GM19395 (cell line): ENCODE measurements around the gene RELT.
"Not testable (repeated sequence)": the region's sequence is repeated elsewhere in the genome, so short reads cannot be mapped to it uniquely, and the experiment has no call there.

Experiments
- ATAC-seq: cut with Tn5 transposase; IDR thresholded peaks from one replicate; pipeline ENCODE4 v1.9.1; 2021; ENCODE audit warnings: mild to moderate bottlenecking, moderate library complexity; ENCODE audit not compliant: unreplicated experiment

The RELT gene

DNA sequence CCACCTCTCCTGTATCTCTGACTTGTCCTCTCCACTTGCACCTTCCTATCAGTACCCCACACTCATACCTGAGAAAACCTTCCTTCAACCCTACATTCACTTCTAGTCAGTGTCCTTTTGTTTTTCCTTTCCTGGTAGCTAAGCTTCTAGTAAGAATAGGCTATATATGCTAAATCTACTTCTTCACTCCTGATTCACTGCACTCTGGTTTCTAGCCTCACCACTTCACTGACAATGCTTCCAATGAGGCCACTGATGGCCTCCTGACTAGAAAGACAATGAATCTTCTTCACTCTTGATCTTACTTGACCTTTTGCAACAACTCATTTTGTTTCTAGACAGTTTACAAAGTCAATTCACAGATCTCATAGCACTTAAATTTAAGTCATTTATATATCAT, 52.0 kb downstream of the RELT start:
- no peak for ATAC-seq

DNA sequence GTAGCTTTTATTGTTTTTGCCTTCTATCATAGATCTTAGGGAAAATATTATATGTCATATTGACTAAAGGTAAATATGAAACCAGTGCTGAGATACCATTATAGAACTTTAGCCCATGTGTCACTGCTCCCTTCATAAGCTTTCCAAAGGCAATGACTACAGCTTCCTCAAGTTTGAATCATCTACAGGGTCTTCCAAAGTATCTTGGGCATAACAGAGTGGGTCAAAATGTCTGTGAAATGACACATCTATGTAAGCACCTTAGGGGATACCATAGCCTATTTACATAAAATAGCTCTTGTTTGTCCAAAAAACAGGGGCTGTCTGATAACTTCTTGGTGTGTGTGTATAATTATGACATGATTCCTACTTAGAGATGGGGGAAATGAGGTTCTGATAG, 52.5 kb downstream of the RELT start:
- no peak for ATAC-seq

DNA sequence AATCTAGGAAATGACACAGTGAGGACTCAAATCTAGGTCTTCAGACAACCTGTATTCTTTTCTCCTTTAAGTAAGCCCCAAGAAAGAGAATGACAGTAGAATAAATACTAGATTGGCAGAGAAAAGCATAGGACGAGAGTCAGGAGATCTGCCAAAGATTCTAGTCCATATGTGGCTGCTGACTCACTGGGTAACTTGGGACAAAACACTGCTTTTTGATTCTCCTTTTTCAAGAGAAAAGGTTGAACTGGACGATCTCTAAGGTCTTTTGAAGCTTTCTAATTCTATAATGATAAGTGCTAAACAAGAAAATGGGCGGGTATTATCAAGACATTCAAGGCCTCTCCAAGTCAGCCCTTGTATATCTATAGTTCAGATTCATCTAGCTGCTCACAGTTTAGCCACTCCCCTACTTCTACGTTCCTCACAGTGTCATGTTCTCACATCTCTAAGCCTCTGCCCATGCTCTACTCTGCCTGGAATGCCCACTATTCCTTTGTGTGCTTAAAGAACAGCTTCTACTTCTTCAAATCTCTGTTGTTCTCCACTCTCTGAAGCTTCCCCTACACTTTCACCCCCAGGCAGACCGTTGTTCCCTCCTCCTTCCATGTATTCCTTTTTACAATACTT, 53.0 kb downstream of the RELT start:
- no peak for ATAC-seq

DNA sequence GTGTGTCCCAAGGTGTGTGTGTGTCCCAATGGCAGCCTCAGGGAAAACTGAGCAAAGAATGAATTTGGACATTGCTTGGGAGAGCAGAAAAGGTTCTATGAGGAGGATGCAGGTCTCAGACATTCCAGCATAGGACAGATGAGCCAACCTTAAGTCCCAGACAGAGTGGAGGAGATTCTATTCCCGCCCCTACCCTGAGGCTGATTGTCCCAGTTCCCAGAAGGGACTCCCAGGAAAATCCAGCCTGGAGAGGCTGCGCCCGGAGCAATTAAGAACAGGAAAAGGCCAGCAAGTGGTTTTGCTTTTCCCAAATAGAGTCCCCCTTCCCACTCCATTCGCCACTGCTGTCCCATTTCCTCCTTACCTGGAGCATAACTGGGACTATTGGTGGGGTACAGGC, 54.1 kb downstream of the RELT start:
- ATAC-seq = no peak

DNA sequence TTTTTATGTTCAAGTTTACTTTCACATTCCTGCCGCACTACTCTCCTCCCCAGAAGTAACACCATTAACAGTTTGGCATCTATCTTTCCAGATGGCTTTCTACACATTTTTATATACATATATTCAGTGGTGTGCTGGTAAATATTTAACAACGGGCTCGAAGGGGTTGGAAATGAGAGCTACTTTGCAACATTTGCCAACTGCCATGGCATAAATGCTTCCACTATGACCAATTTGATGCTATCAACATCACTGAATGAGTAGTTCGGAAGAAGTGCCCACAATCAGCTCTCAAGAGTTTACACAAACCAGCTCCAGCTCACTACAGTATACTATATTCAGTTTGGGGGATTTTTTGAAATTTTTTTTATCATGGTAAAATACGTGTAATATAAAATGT, 55.2 kb downstream of the RELT start:
- no peak for ATAC-seq

DNA sequence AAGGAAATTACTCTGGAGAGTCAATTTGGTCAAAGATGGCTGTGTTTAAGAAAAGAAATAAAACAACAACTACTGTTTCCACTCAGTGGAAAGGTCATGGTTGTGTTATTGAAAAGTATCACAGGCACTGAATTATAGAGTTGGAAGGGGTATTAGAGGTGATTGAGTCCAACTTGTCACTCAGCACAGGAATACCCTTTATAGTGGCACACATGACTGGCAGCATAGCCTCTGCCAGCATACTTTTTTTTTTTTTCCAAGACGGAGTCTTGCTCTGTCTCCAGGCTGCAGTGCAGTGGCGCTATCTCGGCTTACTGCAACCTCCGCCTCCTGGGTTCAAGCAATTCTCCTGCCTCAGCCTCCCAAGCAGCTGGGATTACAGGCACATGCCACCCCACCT, 60.7 kb downstream of the RELT start:
- not testable (repeated sequence) for ATAC-seq

DNA sequence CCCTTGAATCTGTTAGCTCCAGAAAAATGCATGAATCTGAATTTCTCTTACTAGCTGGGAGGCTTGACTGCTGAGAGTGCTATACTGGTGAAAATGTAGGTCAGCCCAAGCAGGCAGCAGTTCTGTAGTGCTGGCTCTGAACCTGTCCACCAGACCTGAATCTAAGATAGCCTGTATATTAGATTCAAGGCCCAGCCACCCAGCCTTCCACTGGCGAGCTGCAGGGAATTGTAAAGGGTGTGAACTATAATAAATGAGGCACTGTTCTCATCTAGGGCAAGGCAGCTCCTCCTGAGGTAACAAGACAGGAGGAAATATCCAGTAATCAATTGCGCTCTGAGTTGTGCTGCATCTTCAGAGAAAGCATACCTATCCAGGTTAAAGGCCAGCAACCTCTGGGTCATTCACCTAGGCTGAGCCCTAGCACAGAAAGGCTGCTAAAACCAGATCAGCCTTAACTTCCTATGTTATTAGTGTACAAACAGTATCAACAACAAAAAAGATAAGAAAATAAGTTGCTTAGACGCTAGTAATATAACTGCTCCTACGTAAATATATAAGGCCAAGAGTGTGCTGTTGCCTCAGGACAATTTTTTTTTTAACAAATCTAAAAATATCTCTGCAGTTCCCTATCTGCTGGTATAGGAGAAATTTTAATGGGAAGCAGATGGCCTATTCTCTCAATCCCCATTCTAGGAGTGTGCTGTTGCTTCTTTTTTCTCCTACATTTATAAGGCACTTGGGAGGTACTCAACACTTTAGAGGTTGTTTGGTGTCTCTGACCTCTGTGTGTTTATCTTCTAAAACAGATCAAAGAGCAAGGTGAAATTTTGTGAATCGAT, 63.0 kb downstream of the RELT start:
- no peak for ATAC-seq

DNA sequence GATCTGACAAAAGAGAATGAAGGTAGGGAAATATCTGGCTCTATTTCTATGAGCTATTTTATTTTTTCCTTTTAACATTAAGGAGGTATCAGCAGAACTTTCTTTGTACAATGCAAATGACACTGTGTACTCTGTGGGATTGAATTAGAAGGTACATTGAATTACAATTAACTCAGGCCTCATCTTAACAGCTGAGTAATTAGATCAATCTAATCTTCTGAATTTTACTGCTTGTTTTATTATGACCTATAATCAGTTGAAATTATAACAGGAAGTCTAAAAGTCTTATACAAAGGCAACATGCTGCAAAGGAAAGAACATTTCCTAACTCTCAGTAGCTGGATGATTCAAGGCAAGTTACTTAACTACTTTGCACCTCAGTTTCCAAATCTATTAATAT, 69.8 kb downstream of the RELT start:
- ATAC-seq = no peak

DNA sequence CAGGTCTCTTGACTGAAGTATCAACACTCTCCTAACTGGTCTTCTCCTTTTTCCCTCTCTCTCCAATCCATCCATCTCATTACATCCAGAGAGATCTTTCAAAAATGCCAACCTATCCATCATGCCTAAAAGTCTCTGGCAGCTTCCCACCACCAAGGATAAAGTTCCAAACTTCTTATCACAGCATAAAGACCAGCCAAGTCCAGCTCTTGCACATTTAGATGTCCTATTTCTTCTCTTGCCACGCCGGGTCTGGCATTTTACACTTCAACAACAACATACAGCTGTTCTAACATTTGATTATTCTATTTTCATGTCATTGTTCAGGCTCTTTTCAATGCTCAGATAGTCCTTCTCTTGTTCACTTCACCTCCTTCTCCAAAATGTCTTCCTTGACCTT, 70.6 kb downstream of the RELT start:
- ATAC-seq = no peak
